SH-SY5Y (cell line): ENCODE results near the gene SOX6.

Source experiments
- GATA2 ChIP-seq: IDR thresholded peaks from 2 replicates; pipeline ENCODE4 v1.6.1; 2011; ENCODE audit warnings: mild to moderate bottlenecking, low read depth, low read length
- GATA3 ChIP-seq: IDR thresholded peaks from 2 replicates; pipeline ENCODE4 v1.6.1; 2011; ENCODE audit warnings: low read depth, mild to moderate bottlenecking, low read length, moderate library complexity

GRCh38 chr11:16058671-16059070, 297.7 kb downstream of the SOX6 start:
- no peak for TF ChIP-seq GATA2
- TF ChIP-seq GATA3, result no peak
